ENCODE measurements around the gene ARID3B.

ARID3B gene

DNA sequence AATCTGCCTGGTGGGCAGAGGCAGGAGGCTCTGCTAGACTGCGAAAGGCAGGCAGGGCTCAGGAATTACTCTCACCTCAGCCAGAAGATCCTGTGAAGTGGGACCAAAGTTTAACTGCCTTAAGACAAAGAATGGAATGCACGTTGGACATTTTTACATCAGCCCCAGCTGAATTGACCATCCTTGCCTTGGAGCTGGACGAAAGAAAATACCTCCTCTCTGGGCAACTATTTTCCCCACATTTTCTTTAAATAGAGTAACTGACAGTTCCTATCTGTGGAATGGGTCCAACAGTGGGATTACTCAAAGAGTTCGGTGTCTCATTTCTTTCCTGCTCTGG lies 28.7 kb downstream of the ARID3B start:
- Histone ChIP-seq H3K36me3 (ENCODE audit: insufficient read depth, low read length) (peaks cover 23% of the 10 kb centered on the region), H3K9me3 (ENCODE audit: insufficient read depth, low read length, severe bottlenecking) (no peaks in the 10 kb centered on the region), H3K27me3 (ENCODE audit: insufficient read depth, low read length, poor library complexity) (no peaks in the 10 kb centered on the region), H3K4me1 (ENCODE audit: insufficient read depth, low read length) (no peaks in the 10 kb centered on the region), H4K20me1 (ENCODE audit: insufficient read depth, low read length) (no peaks in the 10 kb centered on the region), H3K9ac (ENCODE audit: low read depth, low read length) (no peak overlapping the region), H3K4me2 (ENCODE audit: insufficient read depth, low read length) (no peak overlapping the region), H3K79me2 (ENCODE audit: insufficient read depth, low read length) (no peaks in the 10 kb centered on the region), H2AFZ (ENCODE audit: low read depth, low read length) (no peak overlapping the region), H3K4me3 (ENCODE audit: low read depth in 1 of 2, low read length in 2 of 2) (no peak overlapping the region), H3K27ac (ENCODE audit: low read length) (no peak overlapping the region)
- ATAC-seq (ENCODE audit: insufficient read depth, low read depth) = no peak
- DNase-seq = no peak
- TF ChIP-seq, protein P1, sequence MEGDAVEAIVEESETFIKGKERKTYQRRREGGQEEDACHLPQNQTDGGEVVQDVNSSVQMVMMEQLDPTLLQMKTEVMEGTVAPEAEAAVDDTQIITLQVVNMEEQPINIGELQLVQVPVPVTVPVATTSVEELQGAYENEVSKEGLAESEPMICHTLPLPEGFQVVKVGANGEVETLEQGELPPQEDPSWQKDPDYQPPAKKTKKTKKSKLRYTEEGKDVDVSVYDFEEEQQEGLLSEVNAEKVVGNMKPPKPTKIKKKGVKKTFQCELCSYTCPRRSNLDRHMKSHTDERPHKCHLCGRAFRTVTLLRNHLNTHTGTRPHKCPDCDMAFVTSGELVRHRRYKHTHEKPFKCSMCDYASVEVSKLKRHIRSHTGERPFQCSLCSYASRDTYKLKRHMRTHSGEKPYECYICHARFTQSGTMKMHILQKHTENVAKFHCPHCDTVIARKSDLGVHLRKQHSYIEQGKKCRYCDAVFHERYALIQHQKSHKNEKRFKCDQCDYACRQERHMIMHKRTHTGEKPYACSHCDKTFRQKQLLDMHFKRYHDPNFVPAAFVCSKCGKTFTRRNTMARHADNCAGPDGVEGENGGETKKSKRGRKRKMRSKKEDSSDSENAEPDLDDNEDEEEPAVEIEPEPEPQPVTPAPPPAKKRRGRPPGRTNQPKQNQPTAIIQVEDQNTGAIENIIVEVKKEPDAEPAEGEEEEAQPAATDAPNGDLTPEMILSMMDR (IDR thresholded peaks at IDR 0.05; ENCODE audit: borderline replicate concordance, extremely low read depth, low read length, poor library complexity, severe bottlenecking) = no peak
- TF ChIP-seq EZH2 (IDR thresholded peaks at IDR 0.05; ENCODE audit: borderline replicate concordance, low read depth, low read length, severe bottlenecking) = no peak

DNA sequence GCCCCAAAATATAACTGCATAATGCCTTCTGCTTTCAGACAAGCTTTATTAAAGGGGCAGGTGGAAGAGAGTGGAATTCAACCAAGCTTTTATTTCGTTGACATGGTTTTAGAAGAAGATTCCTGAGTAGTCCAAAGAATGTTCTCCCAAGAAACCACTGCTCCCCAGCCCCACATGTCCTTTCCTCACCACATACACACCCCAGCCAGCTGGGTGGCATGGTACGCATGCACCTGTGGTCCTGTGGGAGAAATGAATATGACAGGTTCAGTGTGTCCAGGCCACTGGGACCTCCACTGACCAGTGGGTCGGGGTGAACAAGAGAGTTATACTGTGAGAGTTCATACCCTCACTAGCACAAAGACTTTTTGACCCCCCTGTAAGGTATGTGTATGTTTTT lies 30.2 kb downstream of the ARID3B start:
- Histone ChIP-seq H3K36me3 (ENCODE audit: insufficient read depth, low read length) (peaks cover 27% of the 10 kb centered on the region), H2AFZ (ENCODE audit: low read depth, low read length) (no peak overlapping the region), H3K9ac (ENCODE audit: low read depth, low read length) (no peak overlapping the region), H3K27me3 (ENCODE audit: insufficient read depth, low read length, poor library complexity) (no peaks in the 10 kb centered on the region), H3K79me2 (ENCODE audit: insufficient read depth, low read length) (no peaks in the 10 kb centered on the region), H4K20me1 (ENCODE audit: insufficient read depth, low read length) (no peaks in the 10 kb centered on the region), H3K9me3 (ENCODE audit: insufficient read depth, low read length, severe bottlenecking) (no peaks in the 10 kb centered on the region), H3K27ac (ENCODE audit: low read length) (no peak overlapping the region), H3K4me3 (ENCODE audit: low read depth in 1 of 2, low read length in 2 of 2) (no peak overlapping the region), H3K4me1 (ENCODE audit: insufficient read depth, low read length) (no peaks in the 10 kb centered on the region), H3K4me2 (ENCODE audit: insufficient read depth, low read length) (no peak overlapping the region)
- TF ChIP-seq, protein P1 (IDR thresholded peaks at IDR 0.05; ENCODE audit: borderline replicate concordance, extremely low read depth, low read length, poor library complexity, severe bottlenecking) = no peak
- TF ChIP-seq EZH2 (IDR thresholded peaks at IDR 0.05; ENCODE audit: borderline replicate concordance, low read depth, low read length, severe bottlenecking) = no peak
- DNase-seq (no peak), ATAC-seq (ENCODE audit: insufficient read depth, low read depth) (no peak)

DNA sequence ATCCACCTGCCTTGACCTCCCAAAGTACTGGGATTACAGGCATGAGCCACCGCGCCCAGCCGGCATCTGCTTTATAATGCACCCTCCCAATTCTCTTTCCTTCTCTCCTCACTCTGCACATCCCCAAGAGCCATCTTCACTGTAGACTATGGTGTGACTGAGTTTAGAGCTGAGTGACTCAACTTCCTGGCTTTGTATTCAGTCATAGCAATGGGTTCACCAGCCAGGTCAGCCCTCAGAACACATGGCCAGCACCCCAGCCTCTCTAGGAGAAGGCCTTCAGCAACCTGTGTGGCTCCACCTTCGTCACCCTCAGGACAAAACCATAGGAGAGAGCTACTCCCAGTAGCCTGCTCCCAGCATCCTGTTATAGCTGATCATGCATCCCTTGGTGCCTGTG lies 33.0 kb downstream of the ARID3B start:
- no peak overlapping the region for H2AFZ ChIP-seq (ENCODE audit: low read depth, low read length)
- H3K4me2 ChIP-seq (ENCODE audit: insufficient read depth, low read length) = no peak overlapping the region
- H3K79me2 ChIP-seq (ENCODE audit: insufficient read depth, low read length) = no peaks in the 10 kb centered on the region
- no peaks in the 10 kb centered on the region for H3K27me3 ChIP-seq (ENCODE audit: insufficient read depth, low read length, poor library complexity)
- H3K4me1 ChIP-seq (ENCODE audit: insufficient read depth, low read length) = no peaks in the 10 kb centered on the region
- peaks cover 27% of the 10 kb centered on the region for H3K36me3 ChIP-seq (ENCODE audit: insufficient read depth, low read length)
- H3K27ac ChIP-seq (ENCODE audit: low read length) = no peak overlapping the region
- no peaks in the 10 kb centered on the region; the same call in 1 of the 2 replicates for H4K20me1 ChIP-seq (ENCODE audit: insufficient read depth, low read length)
- ATAC-seq (ENCODE audit: insufficient read depth, low read depth) (no peak), DNase-seq (no peak)
- no peaks in the 10 kb centered on the region for H3K9me3 ChIP-seq (ENCODE audit: insufficient read depth, low read length, severe bottlenecking)
- H3K4me3 ChIP-seq (ENCODE audit: low read depth in 1 of 2, low read length in 2 of 2) = no peak overlapping the region
- TF ChIP-seq, protein P1 (IDR thresholded peaks at IDR 0.05; ENCODE audit: borderline replicate concordance, extremely low read depth, low read length, poor library complexity, severe bottlenecking) = no peak
- no peak for TF ChIP-seq EZH2 (IDR thresholded peaks at IDR 0.05; ENCODE audit: borderline replicate concordance, low read depth, low read length, severe bottlenecking)
- H3K9ac ChIP-seq (ENCODE audit: low read depth, low read length) = no peak overlapping the region

DNA sequence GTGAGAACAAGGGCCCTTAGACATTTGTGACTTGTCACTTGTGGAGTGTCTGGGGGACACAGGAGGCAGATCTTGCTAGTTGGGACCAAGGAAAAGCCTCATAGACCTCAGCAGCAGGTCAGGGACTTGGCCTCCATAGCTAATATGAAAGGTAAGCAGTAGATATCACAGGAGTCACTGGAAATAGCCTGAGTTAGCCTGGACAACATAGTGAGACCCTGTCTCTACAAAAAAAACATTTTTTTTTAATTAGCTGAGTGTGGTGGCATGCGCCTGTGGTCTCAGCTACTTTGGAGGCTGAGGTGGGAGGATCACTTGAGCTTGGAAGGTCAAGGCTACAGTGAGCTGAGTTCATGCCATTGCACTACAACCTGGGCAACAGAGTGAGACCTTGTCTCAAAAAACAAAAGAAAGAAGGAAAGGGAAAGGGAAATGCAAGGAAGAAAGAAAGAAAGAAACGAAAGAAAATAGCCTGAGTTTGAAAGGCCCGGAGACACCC lies 37.5 kb downstream of the ARID3B start:
- no peak for DNase-seq
- no peaks in the 10 kb centered on the region for H3K27me3 ChIP-seq (ENCODE audit: insufficient read depth, low read length, poor library complexity)
- no peak overlapping the region for H2AFZ ChIP-seq (ENCODE audit: low read depth, low read length)

More for the DNA sequence above, 37.5 kb downstream of the ARID3B start:
- H4K20me1 ChIP-seq (ENCODE audit: insufficient read depth, low read length) = no peaks in the 10 kb centered on the region; the same call in 1 of the 2 replicates
- H3K79me2 ChIP-seq (ENCODE audit: insufficient read depth, low read length) = no peaks in the 10 kb centered on the region
- no peak overlapping the region for H3K4me2 ChIP-seq (ENCODE audit: insufficient read depth, low read length)
- H3K36me3 ChIP-seq (ENCODE audit: insufficient read depth, low read length) = peaks cover 11% of the 10 kb centered on the region; the same call in 1 of the 2 replicates
- no peak overlapping the region for H3K9ac ChIP-seq (ENCODE audit: low read depth, low read length)
- no peaks in the 10 kb centered on the region for H3K9me3 ChIP-seq (ENCODE audit: insufficient read depth, low read length, severe bottlenecking)
- no peak overlapping the region for H3K4me3 ChIP-seq (ENCODE audit: low read depth in 1 of 2, low read length in 2 of 2)
- no peak for ATAC-seq (ENCODE audit: insufficient read depth, low read depth)
- H3K4me1 ChIP-seq (ENCODE audit: insufficient read depth, low read length) = no peaks in the 10 kb centered on the region
- no peak overlapping the region for H3K27ac ChIP-seq (ENCODE audit: low read length)
- no peak for TF ChIP-seq EZH2 (IDR thresholded peaks at IDR 0.05; ENCODE audit: borderline replicate concordance, low read depth, low read length, severe bottlenecking)
- TF ChIP-seq, protein P1 (IDR thresholded peaks at IDR 0.05; ENCODE audit: borderline replicate concordance, extremely low read depth, low read length, poor library complexity, severe bottlenecking) = no peak

Measured in DND-41 (cell line).